C4-2B (cell line): ENCODE data around the gene CTSD.

Experiments
- CTCF ChIP-seq: fragments of 450-650 bp; conservative IDR thresholded peaks from 2 replicates; pipeline ENCODE4 v1.5.1; 2017; ENCODE audit warnings: mild to moderate bottlenecking
- ZFX ChIP-seq: fragments of 450-650 bp; IDR thresholded peaks from 2 replicates; pipeline ENCODE4 v1.6.1; 2017

GRCh38 chr11:1732418-1733008 is 31.2 kb downstream of the CTSD start:
- TF ChIP-seq CTCF (no peak), ZFX (no peak)
